Spleen (tissue), 11 donors: ENCODE results near the gene GPER1. TPM values are rescaled to one million over a fixed set of nuclear protein-coding genes. Genes with fewer than 3 reads are reported as not detected.
A peak's percentile ranks its signal among the peaks of the same experiment; 100 is the strongest.
"Not testable (repeated sequence)": the region's sequence is repeated elsewhere in the genome, so short reads cannot be mapped to it uniquely, and the experiment has no call there.

ENCODE experiments used
- DNase-seq: peaks from one replicate; pipeline ENCODE4 v3.0.0-alpha.2; 2020
- H3K27ac ChIP-seq, 8 donors: fragments of 200-600 bp; sonication (generic) in 7 of 8; 1 replicate in 4 of 8; 2 replicates in 4 of 8; pipeline versions ENCODE4 v1.5.0 to v1.8.0; 2016 to 2021; ENCODE audit warnings: inconsistent platforms in 4 of 8, mild to moderate bottlenecking in 4 of 8, moderate library complexity in 1 of 8
- H3K27me3 ChIP-seq, 7 donors: fragments of 200-600 bp; sonication (generic) in 6 of 7; replicated peaks in 1 of 7; 1 replicate in 4 of 7; 2 replicates in 3 of 7; pipeline versions ENCODE4 v1.5.0 to v1.8.0; 2016 to 2021; ENCODE audit warnings: inconsistent platforms in 3 of 7, mild to moderate bottlenecking in 1 of 7
- H3K36me3 ChIP-seq, 6 donors: fragments of 200-600 bp; sonication (generic) in 5 of 6; 1 replicate in 4 of 6; 2 replicates in 2 of 6; pipeline versions ENCODE4 v1.5.0 to v1.8.0; 2016 to 2021; ENCODE audit warnings: inconsistent platforms in 2 of 6
- H3K4me1 ChIP-seq, 6 donors: fragments of 200-600 bp; sonication (generic) in 5 of 6; 1 replicate in 3 of 6; 2 replicates in 3 of 6; pipeline versions ENCODE4 v1.5.0 to v1.8.0; 2016 to 2021; ENCODE audit warnings: inconsistent platforms in 3 of 6
- H3K4me3 ChIP-seq, 8 donors: fragments of 200-600 bp; sonication (generic) in 7 of 8; 1 replicate in 4 of 8; 2 replicates in 4 of 8; pipeline versions ENCODE4 v1.5.0 to v1.8.0; 2016 to 2021; ENCODE audit warnings: inconsistent platforms in 4 of 8, mild to moderate bottlenecking in 4 of 8, moderate library complexity in 2 of 8
- H3K9me3 ChIP-seq, 8 donors: fragments of 200-600 bp; sonication (generic) in 7 of 8; 1 replicate in 4 of 8; 2 replicates in 4 of 8; pipeline versions ENCODE4 v1.5.0 to v1.8.0; 2016 to 2021; ENCODE audit warnings: inconsistent platforms in 4 of 8
- POLR2A ChIP-seq, 3 donors: fragments of 450-650 bp; IDR thresholded peaks; one replicate each; pipeline ENCODE4 v1.5.1; 2017; ENCODE audit warnings: antibody characterized with exemption in 3 of 3, mild to moderate bottlenecking in 1 of 3
- POLR2AphosphoS5 ChIP-seq, 3 donors: sonication (generic); formaldehyde crosslinking; IDR thresholded peaks; one replicate each; pipeline ENCODE4 v1.5.1; 2017; ENCODE audit warnings: antibody characterized with exemption in 3 of 3
- WGBS, 5 donors: extraction: QIAGEN DNeasy Blood & Tissue Kit in 3 of 5; methylation state at CpG; one replicate each; pipeline versions ENCODE4 v1.1.5 to v1.1.7; 2013 to 2018; 5-methylcytosine and 5-hydroxymethylcytosine counted together
- intact Hi-C: fragments of 100-400 bp; cut with DNase I; formaldehyde crosslinking; loops from one replicate; pipeline ENCODE4 v1.15.0; 2023; ENCODE audit warnings: low total_unique reads
- polyA plus RNA-seq, 3 donors: library from polyadenylated mRNA; stranded (reverse); fragments of 200-250 nt; gene quantifications; one replicate each; pipeline ENCODE4 v1.2.1, GENCODE V29; 2013
- total RNA-seq, 7 donors: library from RNA; depleted of rRNA in 3 of 7; stranded (reverse); fragments of >200 nt in 3 of 7; fragmentation: NEBNext Ultra II Directional in 4 of 7; extraction: Animal tissue kit (Norgen Biotek cat#: 25700) in 4 of 7; gene quantifications; one replicate each; pipeline versions ENCODE4 v1.1.0 to v1.2.1, GENCODE V29; 2016 to 2021
- TF ChIP-seq, protein P1 (sequence below), 11 experiments: fragments of 200-600 bp in 7 of 11; fragments of 450-650 bp in 4 of 11; sonication (generic) in 4 of 11; IDR thresholded peaks in 8 of 11; conservative IDR thresholded peaks in 3 of 11; 1 replicate in 7 of 11; 2 replicates in 4 of 11; pipeline versions ENCODE4 v1.4.0 to v1.8.0; 2016 to 2021; ENCODE audit warnings: antibody characterized with exemption in 11 of 11, inconsistent platforms in 4 of 11, mild to moderate bottlenecking in 1 of 11
- donor health status: healthy with polysubstance abuse.
- donor health status: DM: no; HTN: no; CAD: no; lungs with moderate emphysema.
- donor health status: DM: no; HTN: no; CAD: no.
- donor health status: Bipolar disorder and iron deficiency.
- donor health status: healthy.
- donor health status: DM: no; HTN: no; CAD: no.
- donor health status: DM: yes; HTN: yes; CAD: no.

The GPER1 gene
- total and polyA plus RNA-seq, 10 donors = 3.0 to 14.2 (median 6.1) TPM

DNA sequence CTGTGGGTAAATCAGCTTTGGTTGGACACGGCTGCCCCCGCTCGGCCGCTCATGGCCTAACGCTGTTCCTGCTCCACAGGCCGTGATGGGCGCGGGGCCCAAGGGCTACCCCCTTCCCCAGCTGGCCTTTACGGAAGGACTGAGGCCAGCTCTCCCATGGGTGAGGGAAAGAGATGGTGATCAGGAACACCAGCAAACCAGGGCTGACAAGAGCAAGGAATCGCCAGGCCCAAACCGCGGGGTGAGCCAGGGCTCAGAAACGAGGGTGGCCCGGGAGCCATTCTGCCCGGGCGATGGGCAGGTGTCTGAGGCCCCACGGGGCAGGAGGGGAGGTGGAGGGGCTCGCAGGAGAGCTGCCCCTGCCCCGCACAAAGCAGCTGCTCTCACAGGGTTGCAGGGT is 26.6 kb downstream of the GPER1 start:
- TF ChIP-seq POLR2AphosphoS5 (IDR thresholded peaks at IDR 0.05) = no peak
- TF ChIP-seq POLR2A (IDR thresholded peaks at IDR 0.05) = no peak
- TF ChIP-seq, protein P1, sequence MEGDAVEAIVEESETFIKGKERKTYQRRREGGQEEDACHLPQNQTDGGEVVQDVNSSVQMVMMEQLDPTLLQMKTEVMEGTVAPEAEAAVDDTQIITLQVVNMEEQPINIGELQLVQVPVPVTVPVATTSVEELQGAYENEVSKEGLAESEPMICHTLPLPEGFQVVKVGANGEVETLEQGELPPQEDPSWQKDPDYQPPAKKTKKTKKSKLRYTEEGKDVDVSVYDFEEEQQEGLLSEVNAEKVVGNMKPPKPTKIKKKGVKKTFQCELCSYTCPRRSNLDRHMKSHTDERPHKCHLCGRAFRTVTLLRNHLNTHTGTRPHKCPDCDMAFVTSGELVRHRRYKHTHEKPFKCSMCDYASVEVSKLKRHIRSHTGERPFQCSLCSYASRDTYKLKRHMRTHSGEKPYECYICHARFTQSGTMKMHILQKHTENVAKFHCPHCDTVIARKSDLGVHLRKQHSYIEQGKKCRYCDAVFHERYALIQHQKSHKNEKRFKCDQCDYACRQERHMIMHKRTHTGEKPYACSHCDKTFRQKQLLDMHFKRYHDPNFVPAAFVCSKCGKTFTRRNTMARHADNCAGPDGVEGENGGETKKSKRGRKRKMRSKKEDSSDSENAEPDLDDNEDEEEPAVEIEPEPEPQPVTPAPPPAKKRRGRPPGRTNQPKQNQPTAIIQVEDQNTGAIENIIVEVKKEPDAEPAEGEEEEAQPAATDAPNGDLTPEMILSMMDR (IDR thresholded peaks at IDR 0.05 in 8 of 11, conservative IDR thresholded peaks at IDR 0.05 in 3 of 11) = no peak
- H3K9me3 ChIP-seq = no peaks in the 10 kb centered on the region
- WGBS, 5 donors = 90 to 95% (median 92%) methylated on average over 18 to 19 of the region's 19 CpGs
- H3K27ac ChIP-seq = peak overlapping the region in 3 of 8 donors; percentile 20 to 40 (median 39)
- intact Hi-C loops = no loop called here
- no peak overlapping the region for H3K4me3 ChIP-seq
- H3K27me3 ChIP-seq = no peaks in the 10 kb centered on the region
- peaks cover 0 to 7% (median 0%) of the 10 kb centered on the region in 6 donors for H3K36me3 ChIP-seq
- DNase-seq = peak; percentile 38
- H3K4me1 ChIP-seq = peaks cover 0 to 13% (median 0%) of the 10 kb centered on the region in 6 donors

DNA sequence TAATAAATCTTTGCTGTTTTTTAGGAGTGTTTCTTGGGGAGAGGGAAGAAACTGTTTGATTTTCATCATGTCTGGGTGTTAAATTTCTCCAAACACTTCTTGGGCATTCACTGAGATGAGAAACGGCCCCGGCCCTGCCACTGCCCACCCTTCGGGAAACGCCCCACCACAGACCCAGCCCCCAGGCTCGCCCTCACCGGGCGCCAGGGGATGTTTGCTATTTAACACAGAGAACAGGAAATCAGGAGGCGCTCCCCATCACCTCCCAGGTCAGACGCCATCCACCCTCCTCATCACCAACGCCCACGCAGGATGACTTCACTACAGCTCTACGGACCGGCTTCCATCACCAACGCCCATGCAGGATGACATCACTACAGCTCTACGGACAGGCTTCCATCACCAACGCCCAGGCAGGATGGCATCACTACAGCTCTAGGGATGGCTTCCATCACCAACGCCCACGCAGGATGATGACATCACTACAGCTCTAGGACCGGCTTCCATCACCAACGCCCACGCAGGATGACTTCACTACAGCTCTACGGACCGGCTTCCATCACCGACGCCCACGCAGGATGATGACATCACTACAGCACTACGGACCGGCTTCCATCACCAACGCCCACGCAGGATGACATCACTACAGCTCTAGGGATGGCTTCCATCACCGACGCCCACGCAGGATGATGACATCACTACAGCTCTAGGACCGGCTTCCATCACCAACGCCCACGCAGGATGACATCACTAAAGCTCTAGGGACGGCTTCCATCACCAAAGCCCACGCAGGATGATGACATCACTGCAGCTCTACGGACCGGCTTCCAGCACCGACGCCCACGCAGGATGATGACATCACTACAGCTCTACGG is 27.5 kb downstream of the GPER1 start:
- intact Hi-C loops, H3K27me3 ChIP-seq, H3K36me3 ChIP-seq, H3K27ac ChIP-seq, H3K4me3 ChIP-seq, DNase-seq, H3K9me3 ChIP-seq: not testable (repeated sequence)
- WGBS, 5 donors = 90 to 96% (median 93%) methylated on average over 44 of the region's 44 CpGs
- peaks cover 0 to 13% (median 0%) of the 10 kb centered on the region in 6 donors for H3K4me1 ChIP-seq

DNA sequence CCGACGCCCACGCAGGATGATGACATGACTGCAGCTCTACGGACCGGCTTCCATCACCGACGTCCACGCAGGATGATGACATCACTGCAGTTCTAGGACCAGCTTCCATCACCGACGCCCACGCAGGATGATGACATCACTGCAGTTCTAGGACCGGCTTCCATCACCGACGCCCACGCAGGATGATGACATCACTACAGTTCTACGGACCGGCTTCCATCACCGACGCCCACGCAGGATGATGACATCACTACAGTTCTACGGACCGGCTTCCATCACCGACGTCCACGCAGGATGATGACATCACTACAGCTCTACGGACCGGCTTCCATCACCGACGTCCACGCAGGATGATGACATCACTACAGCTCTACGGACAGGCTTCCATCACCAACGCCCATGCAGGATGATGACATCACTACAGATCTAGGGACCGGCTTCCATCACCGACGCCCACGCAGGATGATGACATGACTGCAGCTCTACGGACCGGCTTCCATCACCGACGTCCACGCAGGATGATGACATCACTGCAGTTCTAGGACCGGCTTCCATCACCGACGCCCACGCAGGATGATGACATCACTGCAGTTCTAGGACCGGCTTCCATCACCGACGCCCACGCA is 28.6 kb downstream of the GPER1 start:
- H3K4me3 ChIP-seq, DNase-seq, H3K9me3 ChIP-seq, H3K27ac ChIP-seq, H3K36me3 ChIP-seq, intact Hi-C loops, H3K27me3 ChIP-seq: not testable (repeated sequence)
- WGBS, 5 donors = 91 to 97% (median 94%) methylated on average over 21 to 49 of the region's 49 CpGs
- H3K4me1 ChIP-seq = peaks cover 0 to 13% (median 0%) of the 10 kb centered on the region in 6 donors

DNA sequence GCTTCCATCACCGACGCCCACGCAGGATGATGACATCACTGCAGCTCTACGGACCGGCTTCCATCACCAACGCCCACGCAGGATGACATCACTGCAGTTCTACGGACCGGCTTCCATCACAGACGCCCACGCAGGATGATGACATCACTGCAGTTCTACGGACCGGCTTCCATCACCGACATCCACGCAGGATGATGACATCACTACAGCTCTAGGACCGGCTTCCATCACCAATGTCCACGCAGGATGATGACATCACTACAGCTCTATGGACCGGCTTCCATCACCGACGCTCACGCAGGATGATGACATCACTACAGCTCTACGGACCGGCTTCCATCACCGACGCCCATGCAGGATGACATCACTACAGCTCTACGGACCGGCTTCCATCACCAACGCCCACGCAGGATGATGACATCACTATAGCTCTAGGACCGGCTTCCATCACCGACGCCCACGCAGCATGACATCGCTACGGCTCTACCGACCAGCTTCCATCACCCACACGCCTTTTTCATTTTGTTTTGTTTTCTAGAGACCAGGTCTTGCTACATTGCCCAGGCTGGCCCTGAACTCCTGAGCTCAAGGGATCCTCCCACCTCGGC is 29.5 kb downstream of the GPER1 start:
- no peaks in the 10 kb centered on the region for H3K9me3 ChIP-seq
- H3K27me3 ChIP-seq = no peaks in the 10 kb centered on the region
- 95 to 98% (median 96%) methylated on average over 38 of the region's 38 CpGs for WGBS, 5 donors
- DNase-seq = no peak
- peaks cover 0 to 13% (median 2%) of the 10 kb centered on the region in 6 donors for H3K4me1 ChIP-seq
- no peak overlapping the region for H3K27ac ChIP-seq
- peaks cover 0 to 7% (median 0%) of the 10 kb centered on the region in 6 donors for H3K36me3 ChIP-seq
- intact Hi-C loops = no loop called here
- TF ChIP-seq POLR2AphosphoS5 (IDR thresholded peaks at IDR 0.05) (no peak), POLR2A (IDR thresholded peaks at IDR 0.05) (no peak)
- TF ChIP-seq, protein P1 (IDR thresholded peaks at IDR 0.05 in 8 of 11, conservative IDR thresholded peaks at IDR 0.05 in 3 of 11) = no peak
- no peak overlapping the region for H3K4me3 ChIP-seq

DNA sequence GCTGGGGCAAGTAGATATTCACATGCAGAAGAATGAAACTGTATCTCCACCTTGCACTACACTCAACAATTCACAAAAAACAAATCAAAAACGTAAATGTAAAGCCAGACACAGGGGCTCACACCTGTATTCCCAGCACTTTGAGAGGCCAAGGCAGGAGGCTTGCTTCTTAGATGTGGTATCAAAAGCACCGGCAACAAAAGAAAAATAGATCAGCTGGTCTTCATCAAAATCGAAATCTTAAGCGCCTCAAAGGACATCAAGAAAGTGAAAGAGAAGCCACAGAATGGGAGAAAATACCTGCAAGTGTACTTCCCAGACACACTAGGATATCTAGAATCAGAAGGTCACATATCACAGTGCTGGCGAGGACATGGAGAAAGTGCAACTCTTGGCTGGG is 31.3 kb downstream of the GPER1 start:
- DNase-seq = no peak
- peaks cover 0 to 19% (median 5%) of the 10 kb centered on the region in 6 donors for H3K4me1 ChIP-seq
- no peak overlapping the region for H3K4me3 ChIP-seq
- H3K9me3 ChIP-seq = no peaks in the 10 kb centered on the region
- intact Hi-C loops = no loop called here
- TF ChIP-seq, protein P1 (IDR thresholded peaks at IDR 0.05 in 8 of 11, conservative IDR thresholded peaks at IDR 0.05 in 3 of 11) = no peak
- no peak for TF ChIP-seq POLR2AphosphoS5 (IDR thresholded peaks at IDR 0.05)
- TF ChIP-seq POLR2A (IDR thresholded peaks at IDR 0.05) = no peak
- H3K27me3 ChIP-seq = no peaks in the 10 kb centered on the region
- 73 to 88% (median 83%) methylated on average over 5 of the region's 5 CpGs for WGBS, 5 donors
- no peak overlapping the region for H3K27ac ChIP-seq
- H3K36me3 ChIP-seq = no peaks in the 10 kb centered on the region
